Measurements from ENCODE around the gene POU4F2. TPM values are rescaled to one million over a fixed set of nuclear protein-coding genes. Genes with fewer than 3 reads are reported as not detected.

Gene POU4F2
- polyA plus RNA-seq (ENCODE audit: insufficient read length in 10 of 10) = not detected
- long read RNA-seq, donor 1 = 0 reads
- long read RNA-seq, donor 2 = 0 reads
- long read RNA-seq, donor 3 = 0 reads
- long read RNA-seq, donor 4 = 0 reads
- long read RNA-seq, donor 5 = 0 reads
- long read RNA-seq, donor 6 = 0 reads
- long read RNA-seq, donor 7 = 0 reads
- long read RNA-seq, donor 8 = 0 reads
- long read RNA-seq, donor 9 = 0 reads

GRCh38 chr4:146638786-146639505, at the start of gene POU4F2:
Gene POU4F2 (plus strand): TSS chr4:146638893. CDS start chr4:146639141, 248 bp downstream.
- DNase-seq = peak in 1 of 3 donors; percentile 32

GRCh38 chr4:146590801-146591200, 47.9 kb upstream of the POU4F2 start:
- no peak for DNase-seq

GRCh38 chr4:146592019-146592418, 46.7 kb upstream of the POU4F2 start:
- no peak for DNase-seq

DNA sequence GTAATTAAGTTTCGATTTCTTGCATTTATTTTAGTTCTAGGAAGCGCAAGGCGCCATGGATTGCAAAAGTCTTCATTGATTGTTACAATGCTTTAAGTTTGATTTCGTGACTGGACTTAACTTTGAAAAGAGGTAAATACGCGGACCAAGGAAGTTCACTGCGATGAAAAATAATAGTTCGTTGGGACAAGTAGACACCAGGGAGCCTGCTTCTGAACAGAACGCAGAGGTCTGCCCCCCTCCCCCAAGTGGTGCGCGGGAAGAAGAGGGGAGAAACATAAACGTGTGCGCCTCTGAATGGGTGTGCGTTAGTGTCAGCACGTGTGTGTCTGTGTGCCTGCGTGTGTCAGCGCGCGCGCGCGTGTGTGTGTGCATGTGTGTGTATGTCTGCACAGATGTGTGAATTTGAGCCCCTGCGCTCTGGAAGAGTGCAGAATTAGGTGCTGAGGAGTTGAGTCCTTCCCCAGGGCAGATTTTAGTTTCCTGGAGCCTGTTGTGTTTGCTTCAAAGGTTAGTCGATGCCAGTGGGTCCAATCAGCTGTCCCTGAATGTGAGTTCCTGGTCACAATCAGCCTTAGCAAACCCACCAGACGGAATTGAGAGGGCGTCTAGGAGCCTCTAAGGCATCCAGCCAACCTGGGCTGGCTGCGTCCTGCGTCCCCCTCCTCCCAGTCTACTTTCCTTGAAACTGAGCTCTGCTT, 5.8 kb upstream of the POU4F2 start:
- no peak for DNase-seq

- DNase-seq = no peak
Measured at GRCh38 chr4:146633471-146633800, 5.3 kb upstream of the POU4F2 start.

- no peak for DNase-seq
Measured at GRCh38 chr4:146634825-146635224, 3.9 kb upstream of the POU4F2 start.

GRCh38 chr4:146637621-146638332, 916 bp upstream of the POU4F2 start:
- no peak for DNase-seq

GRCh38 chr4:146638333-146638785, 334 bp upstream of the POU4F2 start:
- DNase-seq = no peak

GRCh38 chr4:146639506-146639932, 826 bp downstream of the POU4F2 start:
- DNase-seq = no peak

DNA sequence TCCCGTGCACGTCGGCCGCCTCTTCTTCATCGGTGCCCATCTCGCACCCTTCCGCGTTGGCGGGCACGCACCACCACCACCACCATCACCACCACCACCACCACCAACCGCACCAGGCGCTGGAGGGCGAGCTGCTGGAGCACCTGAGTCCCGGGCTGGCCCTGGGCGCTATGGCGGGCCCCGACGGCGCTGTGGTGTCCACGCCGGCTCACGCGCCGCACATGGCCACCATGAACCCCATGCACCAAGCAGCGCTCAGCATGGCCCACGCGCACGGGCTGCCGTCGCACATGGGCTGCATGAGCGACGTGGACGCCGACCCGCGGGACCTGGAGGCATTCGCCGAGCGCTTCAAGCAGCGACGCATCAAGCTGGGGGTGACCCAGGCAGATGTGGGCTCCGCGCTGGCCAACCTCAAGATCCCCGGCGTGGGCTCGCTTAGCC, 1.4 kb downstream of the POU4F2 start:
- no peak for DNase-seq

GRCh38 chr4:146640465-146641061, 1.9 kb downstream of the POU4F2 start:
- DNase-seq = no peak

DNA sequence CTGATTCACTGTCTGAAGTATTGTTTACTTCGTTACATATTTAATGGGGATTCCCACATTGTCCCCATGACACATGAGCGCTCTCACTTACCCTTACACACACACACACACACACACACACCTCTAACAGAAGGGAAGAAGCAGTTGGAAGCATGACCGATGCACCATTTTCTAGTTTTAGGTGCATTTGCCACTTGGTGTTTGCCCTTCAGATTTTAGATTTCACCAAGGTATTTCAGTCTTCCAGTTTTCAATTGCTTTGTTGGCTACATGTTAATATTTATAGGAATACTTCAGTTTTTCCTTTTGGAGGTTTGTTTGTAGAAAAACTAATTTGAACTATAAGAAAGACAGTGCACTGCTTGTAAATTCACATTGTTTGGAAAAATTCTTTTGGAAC, 3.1 kb downstream of the POU4F2 start:
- no peak for DNase-seq

GRCh38 chr4:146643812-146644401, 5.2 kb downstream of the POU4F2 start:
- no peak for DNase-seq

DNA sequence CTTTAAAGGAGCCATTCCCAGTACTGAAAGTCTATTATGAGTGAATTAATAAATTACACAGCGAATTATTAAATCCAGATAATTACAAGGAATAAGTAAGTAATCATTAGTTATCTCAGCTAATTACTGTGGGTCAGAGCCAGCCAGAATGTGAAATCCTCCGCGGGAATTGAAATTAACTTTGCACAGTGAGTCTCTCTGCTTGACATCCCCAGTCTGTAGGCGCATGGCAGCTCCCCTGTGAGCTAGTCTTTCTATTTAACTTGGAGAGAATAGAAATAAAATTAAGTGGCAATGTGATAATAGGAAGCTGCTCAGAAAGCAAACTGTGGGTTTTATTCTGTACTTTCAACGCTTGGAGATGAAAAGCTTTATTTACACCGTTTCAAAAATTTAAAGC, 7.2 kb downstream of the POU4F2 start:
- no peak for DNase-seq

DNA sequence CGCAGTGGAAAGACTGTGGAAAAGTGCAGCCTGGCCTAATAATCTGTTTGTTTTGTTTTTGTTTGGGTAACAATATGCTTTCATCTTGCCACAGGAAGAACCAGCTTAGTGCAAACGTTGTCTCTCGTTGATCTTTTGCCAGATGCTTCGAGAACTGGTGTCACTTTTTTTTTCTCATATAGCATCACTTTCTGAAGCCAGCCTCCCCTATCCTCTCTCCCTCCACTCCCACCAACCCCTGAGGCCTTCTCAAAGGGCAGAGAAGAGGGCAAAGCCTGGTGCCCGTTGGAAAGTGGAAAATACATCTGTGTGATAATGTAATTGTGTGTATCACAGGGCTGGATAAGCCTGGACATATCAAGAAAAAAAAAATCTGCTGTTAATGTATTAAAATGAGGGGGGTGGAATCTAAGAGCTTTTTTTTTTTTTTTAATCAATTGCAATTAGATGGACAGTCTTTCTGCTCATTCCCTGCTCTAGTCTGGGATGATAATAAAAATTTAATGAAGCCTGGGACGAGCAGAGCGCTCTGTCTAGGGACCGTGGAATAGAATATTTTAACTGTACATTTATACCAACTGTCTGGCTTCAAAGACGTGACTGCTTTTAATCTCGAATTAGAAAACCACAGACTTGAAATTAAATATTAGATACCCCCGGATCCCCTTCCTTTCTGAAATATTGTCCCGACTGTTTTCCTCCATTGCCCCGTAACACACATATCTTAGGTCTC, 8.1 kb downstream of the POU4F2 start:
- no peak for DNase-seq

- no peak for DNase-seq
Measured at GRCh38 chr4:146647615-146648460, 9.1 kb downstream of the POU4F2 start.

DNA sequence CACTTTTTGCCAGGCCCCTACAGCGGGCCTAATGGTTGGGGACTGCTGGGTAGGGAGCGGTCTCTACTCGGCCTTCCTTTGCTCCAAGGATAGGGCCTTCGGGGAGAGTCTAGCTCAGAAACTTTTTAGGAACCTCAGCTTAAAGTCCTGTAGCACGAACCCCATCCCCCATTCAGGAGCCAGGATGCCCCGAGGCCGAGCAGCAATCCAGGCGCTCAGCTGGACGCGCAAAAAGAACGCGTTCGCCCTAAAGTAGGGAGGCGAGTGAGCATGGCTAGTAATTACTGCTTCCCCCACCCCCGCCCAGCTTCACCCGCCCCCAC, 9.7 kb downstream of the POU4F2 start:
- no peak for DNase-seq

DNA sequence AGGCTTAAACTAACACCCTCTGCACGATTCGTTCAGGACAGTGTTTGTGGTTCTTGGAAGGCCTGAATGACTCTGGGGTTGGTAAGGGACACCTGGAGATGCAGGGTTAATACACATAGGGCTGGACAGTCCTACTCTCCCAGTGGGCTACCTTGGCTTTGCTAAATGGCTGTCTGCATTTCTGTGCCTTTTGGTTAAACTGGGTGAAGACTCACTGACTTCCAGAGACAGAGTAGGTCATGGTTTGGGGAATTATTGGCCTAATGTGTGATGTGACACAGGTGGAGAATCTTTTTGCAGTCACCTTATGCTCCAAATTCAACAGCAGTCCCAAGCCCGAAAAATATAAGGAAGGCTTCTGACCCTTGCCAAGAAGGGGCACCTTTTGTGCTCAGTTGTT, 10.5 kb downstream of the POU4F2 start:
- DNase-seq = no peak

- DNase-seq = no peak
Measured at GRCh38 chr4:146650034-146650433, 11.3 kb downstream of the POU4F2 start.

Data from muscle of back (tissue), 13 donors.